GM04503 (cell line): ENCODE data around the gene L3MBTL4.
"Not testable (repeated sequence)": the region's sequence is repeated elsewhere in the genome, so short reads cannot be mapped to it uniquely, and the experiment has no call there.

Source experiments
- DNase-seq: peaks from one replicate; pipeline ENCODE4 v3.0.0-alpha.2; 2012; ENCODE audit warnings: low read depth

Gene L3MBTL4

GRCh38 chr18:6406075-6406909 lies 8.4 kb downstream of the L3MBTL4 start:
- no peak for DNase-seq

DNA sequence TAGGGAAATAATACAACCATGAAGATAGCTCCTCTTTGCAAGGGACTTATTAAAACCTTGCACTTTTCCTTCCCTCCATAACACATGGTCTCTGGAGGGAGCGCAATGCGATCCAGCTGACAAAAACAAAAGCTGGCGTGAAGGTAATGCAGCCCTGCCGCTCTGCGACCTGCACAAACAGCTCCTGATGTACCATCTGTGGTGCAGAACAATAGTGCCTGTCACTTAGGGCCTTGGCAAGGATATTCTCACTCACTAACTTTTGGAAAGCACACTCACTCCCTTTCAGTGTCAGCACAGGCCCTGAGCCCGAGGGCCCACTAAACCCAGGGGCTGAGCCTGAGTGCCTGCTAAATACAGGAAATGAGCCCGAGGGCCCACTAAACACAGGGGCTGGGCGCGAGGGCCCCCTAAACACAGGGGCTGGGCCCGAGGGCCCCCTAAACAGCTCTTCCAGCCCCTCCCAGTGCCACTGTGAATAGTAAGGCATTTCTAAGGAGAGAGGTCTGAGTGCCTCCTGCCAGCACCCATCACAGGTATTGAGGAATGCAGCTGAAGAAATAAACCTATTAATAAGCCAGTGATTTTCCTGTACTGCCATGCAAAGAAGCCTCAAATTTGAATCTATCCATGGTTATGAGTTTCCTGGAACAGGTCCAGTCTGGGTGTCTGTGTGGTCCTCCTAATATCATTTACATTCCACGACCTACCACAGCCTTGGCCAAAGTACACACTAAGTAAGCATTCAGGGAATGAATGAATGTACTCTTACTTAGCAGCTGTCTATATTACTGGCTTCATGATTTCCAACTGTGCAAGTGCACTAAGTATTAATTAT lies 9.3 kb downstream of the L3MBTL4 start:
- DNase-seq, result no peak

GRCh38 chr18:6404834-6405233 lies 9.9 kb downstream of the L3MBTL4 start:
- DNase-seq, result no peak

- no peak for DNase-seq
These were observed 13.0 kb downstream of the L3MBTL4 start for GRCh38 chr18:6401687-6402086.

DNA sequence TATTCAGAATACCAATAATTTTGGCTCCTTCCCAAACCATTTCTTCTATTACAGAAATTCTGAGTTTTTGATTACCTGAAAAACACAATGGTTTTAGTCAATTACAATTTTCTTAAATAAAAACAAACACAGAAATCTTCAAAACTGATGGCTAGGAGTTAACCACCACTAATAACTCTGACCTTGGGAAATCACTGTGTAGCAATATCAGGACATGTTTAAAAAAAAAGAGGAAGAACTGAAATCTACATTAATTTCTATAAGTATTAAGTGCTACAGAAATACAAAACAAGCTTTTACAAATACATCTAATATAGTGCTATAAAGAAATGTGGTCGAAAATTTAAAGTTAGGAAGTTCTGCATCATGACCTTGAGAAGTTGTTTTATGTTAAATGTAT lies 14.9 kb downstream of the L3MBTL4 start:
- no peak for DNase-seq

GRCh38 chr18:6397931-6398566 lies 16.7 kb downstream of the L3MBTL4 start:
- no peak for DNase-seq

DNA sequence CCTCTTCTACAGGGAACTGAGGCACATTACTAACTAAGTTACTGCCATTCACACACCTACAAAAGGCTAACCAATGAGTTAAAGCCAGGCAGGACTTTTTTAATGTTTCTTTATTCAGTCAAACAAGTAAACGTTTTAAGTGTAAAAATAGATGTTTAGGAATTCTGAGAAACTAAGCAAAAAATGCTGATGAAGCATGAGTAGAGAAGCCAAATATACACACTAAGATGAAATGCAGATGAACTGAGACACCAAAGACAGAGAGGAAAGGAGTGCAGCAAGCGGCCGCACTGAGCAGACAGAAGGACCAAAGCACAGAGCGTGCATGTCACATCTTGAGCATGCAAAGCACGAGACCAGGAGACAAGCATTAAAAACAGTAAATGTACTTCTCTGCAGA lies 17.9 kb downstream of the L3MBTL4 start:
- DNase-seq, result no peak

GRCh38 chr18:6396276-6396675 lies 18.4 kb downstream of the L3MBTL4 start:
- no peak for DNase-seq

DNA sequence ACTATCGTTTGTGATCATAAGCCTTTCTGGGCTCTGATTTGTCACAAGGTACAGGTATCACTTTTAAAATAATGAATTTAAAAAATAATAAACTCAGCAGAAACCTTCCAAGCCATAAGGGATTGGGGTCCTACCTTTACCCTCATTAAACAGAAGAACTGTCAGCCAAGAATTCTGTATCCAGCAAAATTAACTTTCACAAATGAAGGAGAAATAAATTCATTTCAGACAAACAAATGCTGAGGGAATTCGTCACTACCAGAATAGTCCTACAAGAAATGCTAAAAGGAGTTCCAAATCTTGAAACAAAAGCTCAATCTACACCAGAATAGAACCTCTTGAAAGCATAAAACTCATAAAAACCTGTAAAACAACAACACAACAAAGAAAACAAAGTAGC lies 25.7 kb downstream of the L3MBTL4 start:
- DNase-seq, result no peak

DNA sequence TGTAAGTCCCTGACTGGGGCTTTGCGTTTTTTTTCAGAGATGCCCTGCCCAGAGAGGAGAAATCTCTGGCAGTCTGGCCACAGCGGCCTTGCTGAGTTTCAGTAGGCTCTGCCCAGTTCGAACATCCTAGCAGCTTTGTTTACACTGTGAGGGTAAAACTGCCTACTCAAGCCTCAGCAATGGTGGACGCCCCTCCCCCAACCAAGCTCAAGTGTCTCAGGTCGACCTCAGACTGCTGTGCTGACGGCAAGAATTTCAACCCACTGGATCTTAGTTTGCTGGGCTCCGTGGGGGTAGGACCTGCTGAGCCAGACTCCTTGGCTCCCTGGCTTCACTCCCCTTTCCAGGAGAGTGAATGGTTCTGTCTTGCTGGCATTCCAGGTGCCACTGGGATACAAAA lies 31.7 kb downstream of the L3MBTL4 start:
- DNase-seq, result no peak

GRCh38 chr18:6377473-6377872 lies 37.2 kb downstream of the L3MBTL4 start:
- not testable (repeated sequence) for DNase-seq

DNA sequence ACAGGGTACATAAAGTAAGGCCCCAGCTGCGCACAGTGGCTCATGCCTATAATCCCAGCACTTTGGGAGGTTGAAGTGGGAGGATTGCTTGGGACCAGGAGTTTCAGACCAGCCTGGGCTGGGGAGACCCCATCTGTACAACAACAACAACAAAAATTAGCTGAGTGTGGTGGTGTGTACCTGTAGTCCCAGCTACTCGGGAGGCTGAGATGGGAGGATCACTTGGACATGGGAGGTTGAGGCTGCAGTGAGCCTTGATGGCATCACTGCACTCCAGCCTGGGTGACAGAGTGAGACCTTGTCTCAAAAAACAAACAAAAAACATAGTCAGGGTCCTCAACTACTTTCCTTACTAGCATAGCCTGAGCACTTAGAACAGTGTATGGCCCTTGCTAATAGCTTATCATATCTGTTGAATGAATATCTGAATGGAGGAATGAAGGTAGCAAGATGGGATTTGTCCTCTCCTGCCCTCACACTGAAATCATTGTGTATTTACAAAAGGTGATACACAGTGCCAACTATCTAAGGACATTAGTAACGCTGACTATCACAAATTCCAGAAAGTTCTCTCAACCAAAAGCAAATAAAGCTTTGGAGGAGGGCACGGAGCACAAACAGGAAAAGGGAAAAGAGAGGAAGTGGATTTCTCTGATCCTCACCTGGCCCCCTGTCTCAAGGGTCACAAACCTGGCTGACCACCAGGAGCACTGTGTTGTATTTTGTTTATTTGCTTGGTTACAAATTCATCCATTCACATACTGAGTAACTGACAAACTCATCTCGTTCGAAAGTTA lies 38.1 kb downstream of the L3MBTL4 start:
- no peak for DNase-seq

DNA sequence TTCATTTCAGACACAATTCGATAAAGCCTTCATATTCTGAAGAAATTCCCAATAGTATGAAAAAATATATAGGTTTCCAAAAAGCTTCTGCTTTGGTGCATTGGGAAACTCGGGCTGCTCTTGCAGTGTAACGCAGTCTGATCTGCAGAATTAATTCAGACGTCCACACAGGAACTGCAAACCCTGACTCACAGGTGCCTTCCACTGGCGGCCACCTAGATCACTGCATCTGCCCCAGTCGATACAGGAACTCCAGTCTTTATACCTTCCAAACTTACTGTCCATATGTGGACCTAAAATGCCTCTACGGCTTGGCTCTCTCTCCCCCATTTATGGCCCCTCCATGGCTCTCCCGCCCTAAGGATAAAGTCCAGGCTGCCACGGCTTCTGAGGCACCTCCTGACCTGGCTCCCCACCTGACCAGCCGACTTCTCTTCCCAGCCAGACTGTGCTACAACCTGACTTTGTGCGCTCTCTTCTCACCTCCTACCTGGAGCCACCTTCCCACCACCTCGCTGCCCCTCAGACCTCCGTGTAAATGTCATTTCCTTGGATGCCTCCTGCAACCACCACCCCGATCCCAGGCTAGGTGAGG lies 39.7 kb downstream of the L3MBTL4 start:
- DNase-seq, result no peak

DNA sequence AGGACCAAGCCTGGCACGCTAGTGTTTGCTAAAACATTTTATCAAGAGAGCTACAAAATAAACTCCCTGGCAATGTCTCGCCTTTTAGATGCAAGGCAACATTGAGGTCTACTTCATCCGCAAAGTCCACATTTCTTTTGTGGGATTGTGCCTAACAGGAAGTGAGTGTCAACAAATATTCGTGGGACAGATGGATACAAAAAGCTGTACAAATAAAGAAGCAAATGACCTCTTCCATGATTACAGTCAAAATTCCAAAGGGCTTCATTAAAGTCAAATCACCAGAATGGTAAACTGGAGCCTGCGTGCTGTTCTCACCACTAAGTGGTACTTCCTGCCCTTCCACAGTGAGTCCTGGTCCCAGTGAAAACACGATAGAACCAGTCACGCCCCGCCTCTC lies 40.4 kb downstream of the L3MBTL4 start:
- no peak for DNase-seq

- no peak for DNase-seq
These were observed 41.5 kb downstream of the L3MBTL4 start for GRCh38 chr18:6373187-6373586.

GRCh38 chr18:6370886-6371635 lies 43.6 kb downstream of the L3MBTL4 start:
- DNase-seq, result no peak

GRCh38 chr18:6370410-6370809 lies 44.3 kb downstream of the L3MBTL4 start:
- DNase-seq, result no peak

DNA sequence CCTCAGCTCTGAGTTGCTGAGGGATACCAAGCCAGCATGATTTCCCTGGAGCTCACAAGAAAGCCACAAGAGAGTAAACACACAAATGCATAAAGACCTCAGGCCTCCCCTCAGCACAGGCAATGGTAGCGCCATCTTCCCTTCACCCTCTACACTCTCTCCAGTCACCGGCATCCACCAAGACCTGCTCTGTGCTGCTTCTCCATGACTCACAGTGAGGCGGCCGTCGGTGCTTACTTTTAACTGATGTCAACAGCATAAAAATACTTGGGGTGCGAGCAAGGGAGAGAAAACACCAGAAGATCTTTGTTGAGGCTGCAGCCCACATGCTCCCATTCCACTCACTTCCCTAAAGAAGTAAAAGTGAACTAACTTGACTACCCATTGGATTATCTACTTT lies 46.7 kb downstream of the L3MBTL4 start:
- DNase-seq, result no peak

GRCh38 chr18:6367208-6367607 lies 47.5 kb downstream of the L3MBTL4 start:
- no peak for DNase-seq

GRCh38 chr18:6366776-6367175 lies 47.9 kb downstream of the L3MBTL4 start:
- DNase-seq, result no peak

- no peak for DNase-seq
These were observed 49.3 kb downstream of the L3MBTL4 start for GRCh38 chr18:6365385-6365784.
